Activated B cell treated with CpG ODN at 0.5 μM for 24 hours (primary cell): ENCODE measurements around the gene SSR4. TPM values are rescaled to one million over a fixed set of nuclear protein-coding genes. Genes with fewer than 3 reads are reported as not detected.
A peak's percentile ranks its signal among the peaks of the same experiment; 100 is the strongest.
"Not testable (repeated sequence)": the region's sequence is repeated elsewhere in the genome, so short reads cannot be mapped to it uniquely, and the experiment has no call there.

ENCODE experiments used
- ATAC-seq: fragments of 200-7000 bp; cut with Tn5 transposase; one replicate; pipeline ENCODE4 v1.10.0; 2021; ENCODE audit warnings: low read depth, mild to moderate bottlenecking, moderate library complexity
- CTCF ChIA-PET: fragments of 350-600 bp; sonication (Branson Sonifier 250); formaldehyde crosslinking; loops from one replicate; lab custom pipeline; 2021; ENCODE audit warnings: antibody characterized with exemption; lab: Charles Lee
- POLR2A ChIA-PET: fragments of 350-600 bp; sonication (Branson Sonifier 250); formaldehyde crosslinking; loops from one replicate; lab custom pipeline; 2021; ENCODE audit warnings: antibody characterized with exemption; lab: Charles Lee
- DNase-seq: peaks from one replicate; pipeline ENCODE4 v3.0.0; 2022
- H3K27ac Mint-ChIP-seq: one replicate; pipeline ENCODE4 v1.8.0; 2020; ENCODE audit warnings: mixed read lengths
- H3K27me3 Mint-ChIP-seq: one replicate; pipeline ENCODE4 v1.8.0; 2021; ENCODE audit warnings: mixed read lengths
- H3K36me3 Mint-ChIP-seq: one replicate; pipeline ENCODE4 v1.8.0; 2021; ENCODE audit warnings: low read depth, mixed read lengths
- H3K4me1 Mint-ChIP-seq: one replicate; pipeline ENCODE4 v1.8.0; 2021; ENCODE audit warnings: mixed read lengths
- H3K4me3 Mint-ChIP-seq: one replicate; pipeline ENCODE4 v1.8.0; 2020; ENCODE audit warnings: mild to moderate bottlenecking, mixed read lengths
- H3K9me3 Mint-ChIP-seq: one replicate; pipeline ENCODE4 v1.8.0; 2020; ENCODE audit warnings: mixed read lengths
- CTCF ChIP-seq: fragments of 200-600 bp; IDR thresholded peaks from one replicate; pipeline ENCODE4 v1.8.0; 2022; ENCODE audit warnings: antibody characterized with exemption, mild to moderate bottlenecking
- intact Hi-C: fragments of 100-400 bp; cut with micrococcal nuclease; formaldehyde crosslinking; loops from one replicate; pipeline ENCODE4 v1.15.1; 2024
- total RNA-seq: library from RNA; stranded (reverse); gene quantifications from 2 replicates; pipeline ENCODE4 v1.2.3, GENCODE V29; 2022

The SSR4 gene
- total RNA-seq, 1 donor from 2014 or later = 160 TPM

GRCh38 chrX:153816831-153817690 is 22.6 kb downstream of the SSR4 start:
- Mint-ChIP-seq H3K27me3 (peaks cover 12% of the 10 kb centered on the region), H3K36me3 (no peaks in the 10 kb centered on the region), H3K4me3 (no peak overlapping the region), H3K27ac (no peak overlapping the region), H3K9me3 (no peaks in the 10 kb centered on the region), H3K4me1 (peaks cover 7% of the 10 kb centered on the region)
- no peak for TF ChIP-seq CTCF
- ATAC-seq = peak; percentile 63
- DNase-seq = no peak
- CTCF ChIA-PET = no interaction called here
- POLR2A ChIA-PET = no interaction called here
- intact Hi-C loops = loop anchor here (5.0 kb wide), 1 partner anchor 110 kb away; the partner anchor contains the start of gene ARHGAP4

GRCh38 chrX:153818064-153818463 is 23.6 kb downstream of the SSR4 start:
- DNase-seq, H3K9me3 Mint-ChIP-seq, POLR2A ChIA-PET, H3K4me3 Mint-ChIP-seq, H3K4me1 Mint-ChIP-seq, ATAC-seq, H3K36me3 Mint-ChIP-seq, H3K27ac Mint-ChIP-seq: not testable (repeated sequence)
- peaks cover 12% of the 10 kb centered on the region for H3K27me3 Mint-ChIP-seq
- CTCF ChIA-PET = interaction anchor here (0.7 to 0.8 kb wide), 2 partner anchors 83 to 116 kb away, joined by 3 read pairs; no protein-coding TSS in a partner anchor
- intact Hi-C loops = loop anchor here (5.0 kb wide), 1 partner anchor 109 kb away; the partner anchor contains the start of gene ARHGAP4

- Mint-ChIP-seq H3K4me1 (peaks cover 9% of the 10 kb centered on the region), H3K27me3 (peaks cover 14% of the 10 kb centered on the region), H3K27ac (no peak overlapping the region), H3K36me3 (no peaks in the 10 kb centered on the region), H3K4me3 (no peak overlapping the region), H3K9me3 (no peaks in the 10 kb centered on the region)
- DNase-seq (peak; percentile 47), ATAC-seq (peak; percentile 83)
- intact Hi-C loops = loop anchor here (5.0 kb wide), 1 partner anchor 109 kb away; the partner anchor contains the start of gene ARHGAP4
- TF ChIP-seq CTCF = no peak
- ChIA-PET POLR2A (interaction anchor here (0.7 to 1.1 kb wide), 2 partner anchors 24 to 108 kb away, joined by 3 read pairs; partner anchors contain the start of genes ARHGAP4, IDH3G and SSR4), CTCF (interaction anchor here (0.7 to 0.8 kb wide), 2 partner anchors 82 to 115 kb away, joined by 3 read pairs; no protein-coding TSS in a partner anchor)
Observed at GRCh38 chrX:153818571-153819383, 24.3 kb downstream of the SSR4 start.

GRCh38 chrX:153819384-153820040 is 25.0 kb downstream of the SSR4 start:
- ChIA-PET POLR2A (interaction anchor here (0.7 to 1.1 kb wide), 2 partner anchors 25 to 107 kb away, joined by 3 read pairs; partner anchors contain the start of genes ARHGAP4, IDH3G and SSR4), CTCF (no interaction called here)
- no peak for TF ChIP-seq CTCF
- Mint-ChIP-seq H3K36me3 (no peaks in the 10 kb centered on the region), H3K27ac (no peak overlapping the region), H3K27me3 (peaks cover 14% of the 10 kb centered on the region), H3K9me3 (no peaks in the 10 kb centered on the region), H3K4me3 (no peak overlapping the region), H3K4me1 (peaks cover 9% of the 10 kb centered on the region)
- no peak for DNase-seq
- ATAC-seq = no peak
- intact Hi-C loops = loop anchor here (5.0 kb wide), 1 partner anchor 108 kb away; the partner anchor contains the start of gene ARHGAP4

- no peak for DNase-seq
- intact Hi-C loops = no loop called here
- no peaks in the 10 kb centered on the region for H3K36me3 Mint-ChIP-seq
- H3K27me3 Mint-ChIP-seq = peaks cover 11% of the 10 kb centered on the region
- no peak for ATAC-seq
- ChIA-PET CTCF (no interaction called here), POLR2A (no interaction called here)
- H3K27ac Mint-ChIP-seq = no peak overlapping the region
- no peak for TF ChIP-seq CTCF
- peaks cover 8% of the 10 kb centered on the region for H3K4me1 Mint-ChIP-seq
- H3K4me3 Mint-ChIP-seq = no peak overlapping the region
- no peaks in the 10 kb centered on the region for H3K9me3 Mint-ChIP-seq
Observed at GRCh38 chrX:153820601-153821000, 26.1 kb downstream of the SSR4 start.
